ENCODE data around the gene VWDE. TPM values are rescaled to one million over a fixed set of nuclear protein-coding genes. Genes with fewer than 3 reads are reported as not detected.

Gene VWDE
- polyA plus RNA-seq, 1 donor from 2014 or later: 0.27 TPM

DNA sequence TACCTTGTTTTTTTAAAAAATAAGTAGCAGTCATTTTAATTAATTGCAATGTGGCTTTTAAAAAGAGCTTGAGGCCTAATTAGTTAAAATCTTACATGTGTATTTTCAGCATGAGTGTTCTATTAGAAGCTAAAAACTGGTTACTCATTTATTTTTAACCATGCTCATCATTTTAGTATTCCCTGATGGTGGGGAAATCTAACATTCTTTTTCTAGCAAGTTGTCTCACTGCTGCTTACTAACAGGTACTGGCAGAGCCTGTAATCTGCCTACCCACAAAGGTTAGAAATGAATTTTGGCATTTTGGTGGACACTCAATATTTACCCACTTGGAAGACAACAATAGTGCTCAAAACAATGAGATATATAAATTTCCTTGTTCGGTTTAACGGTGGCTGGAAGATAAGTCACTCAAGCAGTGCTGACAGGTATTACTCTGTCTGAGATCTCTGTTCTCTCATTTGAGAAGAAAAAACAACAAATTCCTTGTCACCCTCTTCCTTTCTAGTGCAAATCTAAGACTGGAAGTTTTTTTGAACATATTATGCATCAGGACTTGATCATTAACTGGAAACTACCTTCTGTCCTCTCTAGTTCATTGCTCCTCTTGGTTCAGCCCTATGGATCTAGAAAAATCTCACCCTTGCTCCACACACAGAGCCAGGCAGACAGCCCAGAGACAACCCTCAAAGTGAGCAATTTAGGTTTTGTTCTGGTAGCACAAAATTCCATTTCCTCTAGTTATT lies 83.3 kb downstream of the VWDE start:
- H3K27me3 ChIP-seq (ENCODE audit: insufficient read depth, low read depth, low read length): no peaks in the 10 kb centered on the region
- no peak overlapping the region for H2AFZ ChIP-seq (ENCODE audit: low read depth, low read length)
- H3K9me3 ChIP-seq (ENCODE audit: low read length): no peaks in the 10 kb centered on the region

DNA sequence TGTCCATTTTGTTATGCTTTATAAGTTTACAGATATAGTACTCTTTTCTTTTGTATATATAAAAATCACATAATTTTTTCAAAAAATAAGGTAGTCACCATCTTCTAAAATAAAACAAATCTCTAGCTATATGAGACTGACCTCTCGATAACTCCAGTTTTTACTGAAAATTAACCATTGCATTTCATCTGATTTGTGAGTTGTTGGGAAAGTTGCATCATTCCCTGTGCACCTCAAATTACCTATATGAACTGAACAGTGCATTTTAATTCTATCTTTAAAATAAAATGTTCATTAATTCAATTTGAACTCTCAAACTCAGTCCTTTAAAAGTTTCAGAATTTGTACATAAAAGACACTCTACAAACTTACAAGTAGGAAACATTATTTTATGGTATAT lies 86.0 kb downstream of the VWDE start:
- Histone ChIP-seq H3K9me3 (ENCODE audit: low read length) (no peaks in the 10 kb centered on the region), H3K27me3 (ENCODE audit: insufficient read depth, low read depth, low read length) (no peaks in the 10 kb centered on the region), H3F3A (ENCODE audit: insufficient read depth, low read length, poor library complexity, severe bottlenecking) (no peaks in the 10 kb centered on the region), H3K79me2 (replicated peaks; ENCODE audit: insufficient read depth, low read length) (no peaks in the 10 kb centered on the region), H4K20me1 (ENCODE audit: insufficient read depth) (no peaks in the 10 kb centered on the region), H2AFZ (ENCODE audit: low read depth, low read length) (no peak overlapping the region), H3K4me3 (ENCODE audit: low read length) (no peak overlapping the region), H3K36me3 (ENCODE audit: insufficient read depth, low read length) (no peaks in the 10 kb centered on the region), H3K9ac (ENCODE audit: low read length) (no peak overlapping the region), H3K9me2 (ENCODE audit: insufficient read depth, low read length) (no peaks in the 10 kb centered on the region), H3K4me2 (ENCODE audit: low read length) (no peak overlapping the region), H3K27ac (ENCODE audit: low read length) (no peak overlapping the region)
- TF ChIP-seq RAD21 (conservative IDR thresholded peaks at IDR 0.05) (no peak), REST (IDR thresholded peaks at IDR 0.05; ENCODE audit: borderline replicate concordance) (no peak), EZH2 (IDR thresholded peaks at IDR 0.05; ENCODE audit: borderline replicate concordance, insufficient read depth, low read length, poor library complexity, severe bottlenecking) (no peak), EP300 (conservative IDR thresholded peaks at IDR 0.05; ENCODE audit: poor library complexity, severe bottlenecking) (no peak)

More for the DNA sequence above, 83.3 kb downstream of the VWDE start:
- Histone ChIP-seq H3K9ac (ENCODE audit: low read length) (no peak overlapping the region), H3K36me3 (ENCODE audit: insufficient read depth, low read length) (no peaks in the 10 kb centered on the region), H3K4me3 (ENCODE audit: low read length) (no peak overlapping the region), H3K27ac (ENCODE audit: low read length) (no peak overlapping the region), H3F3A (ENCODE audit: insufficient read depth, low read length, poor library complexity, severe bottlenecking) (no peaks in the 10 kb centered on the region), H3K79me2 (replicated peaks; ENCODE audit: insufficient read depth, low read length) (no peaks in the 10 kb centered on the region), H4K20me1 (ENCODE audit: insufficient read depth) (no peaks in the 10 kb centered on the region), H3K9me2 (ENCODE audit: insufficient read depth, low read length) (no peaks in the 10 kb centered on the region), H3K4me2 (ENCODE audit: low read length) (no peak overlapping the region)
- TF ChIP-seq MXI1 (conservative IDR thresholded peaks at IDR 0.05; ENCODE audit: poor library complexity, severe bottlenecking) (no peak), CTCF (IDR thresholded peaks at IDR 0.05; ENCODE audit: poor library complexity, severe bottlenecking) (no peak), REST (IDR thresholded peaks at IDR 0.05; ENCODE audit: borderline replicate concordance) (no peak), EP300 (conservative IDR thresholded peaks at IDR 0.05; ENCODE audit: poor library complexity, severe bottlenecking) (no peak), EZH2 (IDR thresholded peaks at IDR 0.05; ENCODE audit: borderline replicate concordance, insufficient read depth, low read length, poor library complexity, severe bottlenecking) (no peak), RAD21 (conservative IDR thresholded peaks at IDR 0.05) (no peak), POLR2AphosphoS5 (IDR thresholded peaks at IDR 0.05) (no peak), TAF1 (IDR thresholded peaks at IDR 0.05; ENCODE audit: low read depth) (no peak), SMC3 (conservative IDR thresholded peaks at IDR 0.05; ENCODE audit: poor library complexity) (no peak)

All from neural cell (in vitro differentiated cells).